Measurements from ENCODE around the gene MAGI2. TPM values are rescaled to one million over a fixed set of nuclear protein-coding genes. Genes with fewer than 3 reads are reported as not detected.
A peak's percentile ranks its signal among the peaks of the same experiment; 100 is the strongest.

The MAGI2 gene
- total RNA-seq, 1 experiment from 2014 or later: 0.22 TPM

GRCh38 chr7:78226059-78226719 lies 1227.3 kb downstream of the MAGI2 start:
- Histone ChIP-seq H4K20me1 (ENCODE audit: insufficient read depth) (no peaks in the 10 kb centered on the region), H3K9me2 (ENCODE audit: insufficient read depth) (no peaks in the 10 kb centered on the region), H2AFZ (ENCODE audit: low read depth, low read length, poor library complexity, severe bottlenecking) (no peak overlapping the region), H3K9me3 (ENCODE audit: control insufficient read depth in 1 of 2, insufficient read depth in 1 of 2, low read depth in 1 of 2, low read length in 2 of 2) (no peaks in the 10 kb centered on the region), H3K4me3 (replicated peaks in 1 of 2; ENCODE audit: low read depth in 1 of 2, low read length in 2 of 2) (no peak overlapping the region), H3K9ac (ENCODE audit: low read length) (no peak overlapping the region), H3K4me2 (ENCODE audit: low read length) (no peak overlapping the region), H3K36me3 (ENCODE audit: control insufficient read depth in 1 of 2, insufficient read depth in 2 of 2, low read length in 2 of 2) (no peaks in the 10 kb centered on the region), H3K27ac (ENCODE audit: low read depth, low read length) (no peak overlapping the region), H3K4me1 (ENCODE audit: control insufficient read depth in 1 of 2, insufficient read depth in 2 of 2, low read length in 2 of 2) (no peaks in the 10 kb centered on the region), H3K27me3 (ENCODE audit: insufficient read depth, low read length) (peaks cover 22% of the 10 kb centered on the region), H3K79me2 (ENCODE audit: insufficient read depth, low read length) (no peaks in the 10 kb centered on the region)
- intact Hi-C loops (cut with micrococcal nuclease): loop anchor here (2.0 kb wide), 1 partner anchor 285 kb away; no protein-coding TSS in a partner anchor
- TF ChIP-seq RAD21 (IDR thresholded peaks at IDR 0.05; ENCODE audit: low read depth) (peak; percentile 55), EGR1 (IDR thresholded peaks at IDR 0.05; ENCODE audit: low read depth) (no peak), CTCF (IDR thresholded peaks at IDR 0.05 in 2 of 3, conservative IDR thresholded peaks at IDR 0.05 in 1 of 3; ENCODE audit: borderline replicate concordance in 1 of 3, insufficient read depth in 1 of 3, low read depth in 2 of 3, low read length in 2 of 3) (peak; percentile 44 to 75 (median 67); a peak in 5 of 6 replicates), EZH2 (IDR thresholded peaks at IDR 0.05) (no peak), JUND (IDR thresholded peaks at IDR 0.05) (no peak), ZBTB33 (IDR thresholded peaks at IDR 0.05; ENCODE audit: extremely low read depth, insufficient replicate concordance, low read length) (no peak), POLR2A (IDR thresholded peaks at IDR 0.05; ENCODE audit: borderline replicate concordance, extremely low read depth, insufficient read depth, insufficient read length) (no peak), ZFX (IDR thresholded peaks at IDR 0.05) (no peak)
- TF ChIP-seq, protein P1, sequence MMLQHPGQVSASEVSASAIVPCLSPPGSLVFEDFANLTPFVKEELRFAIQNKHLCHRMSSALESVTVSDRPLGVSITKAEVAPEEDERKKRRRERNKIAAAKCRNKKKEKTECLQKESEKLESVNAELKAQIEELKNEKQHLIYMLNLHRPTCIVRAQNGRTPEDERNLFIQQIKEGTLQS (IDR thresholded peaks at IDR 0.05): no peak
- TF ChIP-seq, protein P2, sequence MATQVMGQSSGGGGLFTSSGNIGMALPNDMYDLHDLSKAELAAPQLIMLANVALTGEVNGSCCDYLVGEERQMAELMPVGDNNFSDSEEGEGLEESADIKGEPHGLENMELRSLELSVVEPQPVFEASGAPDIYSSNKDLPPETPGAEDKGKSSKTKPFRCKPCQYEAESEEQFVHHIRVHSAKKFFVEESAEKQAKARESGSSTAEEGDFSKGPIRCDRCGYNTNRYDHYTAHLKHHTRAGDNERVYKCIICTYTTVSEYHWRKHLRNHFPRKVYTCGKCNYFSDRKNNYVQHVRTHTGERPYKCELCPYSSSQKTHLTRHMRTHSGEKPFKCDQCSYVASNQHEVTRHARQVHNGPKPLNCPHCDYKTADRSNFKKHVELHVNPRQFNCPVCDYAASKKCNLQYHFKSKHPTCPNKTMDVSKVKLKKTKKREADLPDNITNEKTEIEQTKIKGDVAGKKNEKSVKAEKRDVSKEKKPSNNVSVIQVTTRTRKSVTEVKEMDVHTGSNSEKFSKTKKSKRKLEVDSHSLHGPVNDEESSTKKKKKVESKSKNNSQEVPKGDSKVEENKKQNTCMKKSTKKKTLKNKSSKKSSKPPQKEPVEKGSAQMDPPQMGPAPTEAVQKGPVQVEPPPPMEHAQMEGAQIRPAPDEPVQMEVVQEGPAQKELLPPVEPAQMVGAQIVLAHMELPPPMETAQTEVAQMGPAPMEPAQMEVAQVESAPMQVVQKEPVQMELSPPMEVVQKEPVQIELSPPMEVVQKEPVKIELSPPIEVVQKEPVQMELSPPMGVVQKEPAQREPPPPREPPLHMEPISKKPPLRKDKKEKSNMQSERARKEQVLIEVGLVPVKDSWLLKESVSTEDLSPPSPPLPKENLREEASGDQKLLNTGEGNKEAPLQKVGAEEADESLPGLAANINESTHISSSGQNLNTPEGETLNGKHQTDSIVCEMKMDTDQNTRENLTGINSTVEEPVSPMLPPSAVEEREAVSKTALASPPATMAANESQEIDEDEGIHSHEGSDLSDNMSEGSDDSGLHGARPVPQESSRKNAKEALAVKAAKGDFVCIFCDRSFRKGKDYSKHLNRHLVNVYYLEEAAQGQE (IDR thresholded peaks at IDR 0.05; ENCODE audit: low read depth): no peak
- POLR2A ChIA-PET: no interaction called here
- CTCF ChIA-PET: interaction anchor here (1.3 kb wide), 1 partner anchor 92 kb away, joined by 6 read pairs; no protein-coding TSS in a partner anchor
- no TSS peak for BruUV-seq (replicated peaks)
- DNase-seq (ENCODE audit: low read depth, low spot score) (peak; percentile 22), ATAC-seq (peak; percentile 78)
- RAD21 ChIA-PET (ENCODE audit: low non-redundant PET in 1 of 2, low total read pairs in 2 of 2, uncharacterized antibody in 2 of 2, unreplicated experiment in 2 of 2): no interaction called here
